Measurements from ENCODE around the gene LRRC36.

- TF ChIP-seq SP1 (IDR thresholded peaks at IDR 0.05) (no peak), SP1 (CRISPR knock-in tag; IDR thresholded peaks at IDR 0.05) (no peak), NR1H2 (CRISPR knock-in tag; IDR thresholded peaks at IDR 0.05; ENCODE audit: borderline replicate concordance, low read depth) (no peak), ZNF317 (CRISPR knock-in tag; IDR thresholded peaks at IDR 0.05) (no peak), SRF (IDR thresholded peaks at IDR 0.05; ENCODE audit: low read depth, low read length) (no peak), NPAS2 (CRISPR knock-in tag; IDR thresholded peaks at IDR 0.05; ENCODE audit: borderline replicate concordance) (no peak), HDAC1 (CRISPR knock-in tag; IDR thresholded peaks at IDR 0.05) (no peak), TBL1XR1 (IDR thresholded peaks at IDR 0.05; ENCODE audit: borderline replicate concordance, low read length, partially characterized antibody) (no peak), KMT2A (CRISPR knock-in tag; IDR thresholded peaks at IDR 0.05) (no peak), KLF11 (CRISPR knock-in tag; IDR thresholded peaks at IDR 0.05) (no peak)
- TF ChIP-seq, protein P1, sequence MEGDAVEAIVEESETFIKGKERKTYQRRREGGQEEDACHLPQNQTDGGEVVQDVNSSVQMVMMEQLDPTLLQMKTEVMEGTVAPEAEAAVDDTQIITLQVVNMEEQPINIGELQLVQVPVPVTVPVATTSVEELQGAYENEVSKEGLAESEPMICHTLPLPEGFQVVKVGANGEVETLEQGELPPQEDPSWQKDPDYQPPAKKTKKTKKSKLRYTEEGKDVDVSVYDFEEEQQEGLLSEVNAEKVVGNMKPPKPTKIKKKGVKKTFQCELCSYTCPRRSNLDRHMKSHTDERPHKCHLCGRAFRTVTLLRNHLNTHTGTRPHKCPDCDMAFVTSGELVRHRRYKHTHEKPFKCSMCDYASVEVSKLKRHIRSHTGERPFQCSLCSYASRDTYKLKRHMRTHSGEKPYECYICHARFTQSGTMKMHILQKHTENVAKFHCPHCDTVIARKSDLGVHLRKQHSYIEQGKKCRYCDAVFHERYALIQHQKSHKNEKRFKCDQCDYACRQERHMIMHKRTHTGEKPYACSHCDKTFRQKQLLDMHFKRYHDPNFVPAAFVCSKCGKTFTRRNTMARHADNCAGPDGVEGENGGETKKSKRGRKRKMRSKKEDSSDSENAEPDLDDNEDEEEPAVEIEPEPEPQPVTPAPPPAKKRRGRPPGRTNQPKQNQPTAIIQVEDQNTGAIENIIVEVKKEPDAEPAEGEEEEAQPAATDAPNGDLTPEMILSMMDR (CRISPR knock-in tag; IDR thresholded peaks at IDR 0.05) = no peak
- TF ChIP-seq, protein P2, sequence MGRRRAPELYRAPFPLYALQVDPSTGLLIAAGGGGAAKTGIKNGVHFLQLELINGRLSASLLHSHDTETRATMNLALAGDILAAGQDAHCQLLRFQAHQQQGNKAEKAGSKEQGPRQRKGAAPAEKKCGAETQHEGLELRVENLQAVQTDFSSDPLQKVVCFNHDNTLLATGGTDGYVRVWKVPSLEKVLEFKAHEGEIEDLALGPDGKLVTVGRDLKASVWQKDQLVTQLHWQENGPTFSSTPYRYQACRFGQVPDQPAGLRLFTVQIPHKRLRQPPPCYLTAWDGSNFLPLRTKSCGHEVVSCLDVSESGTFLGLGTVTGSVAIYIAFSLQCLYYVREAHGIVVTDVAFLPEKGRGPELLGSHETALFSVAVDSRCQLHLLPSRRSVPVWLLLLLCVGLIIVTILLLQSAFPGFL (CRISPR knock-in tag; IDR thresholded peaks at IDR 0.05) = no peak
- TF ChIP-seq, protein P3, sequence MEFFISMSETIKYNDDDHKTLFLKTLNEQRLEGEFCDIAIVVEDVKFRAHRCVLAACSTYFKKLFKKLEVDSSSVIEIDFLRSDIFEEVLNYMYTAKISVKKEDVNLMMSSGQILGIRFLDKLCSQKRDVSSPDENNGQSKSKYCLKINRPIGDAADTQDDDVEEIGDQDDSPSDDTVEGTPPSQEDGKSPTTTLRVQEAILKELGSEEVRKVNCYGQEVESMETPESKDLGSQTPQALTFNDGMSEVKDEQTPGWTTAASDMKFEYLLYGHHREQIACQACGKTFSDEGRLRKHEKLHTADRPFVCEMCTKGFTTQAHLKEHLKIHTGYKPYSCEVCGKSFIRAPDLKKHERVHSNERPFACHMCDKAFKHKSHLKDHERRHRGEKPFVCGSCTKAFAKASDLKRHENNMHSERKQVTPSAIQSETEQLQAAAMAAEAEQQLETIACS (CRISPR knock-in tag; IDR thresholded peaks at IDR 0.05) = no peak
- TF ChIP-seq, protein P4, sequence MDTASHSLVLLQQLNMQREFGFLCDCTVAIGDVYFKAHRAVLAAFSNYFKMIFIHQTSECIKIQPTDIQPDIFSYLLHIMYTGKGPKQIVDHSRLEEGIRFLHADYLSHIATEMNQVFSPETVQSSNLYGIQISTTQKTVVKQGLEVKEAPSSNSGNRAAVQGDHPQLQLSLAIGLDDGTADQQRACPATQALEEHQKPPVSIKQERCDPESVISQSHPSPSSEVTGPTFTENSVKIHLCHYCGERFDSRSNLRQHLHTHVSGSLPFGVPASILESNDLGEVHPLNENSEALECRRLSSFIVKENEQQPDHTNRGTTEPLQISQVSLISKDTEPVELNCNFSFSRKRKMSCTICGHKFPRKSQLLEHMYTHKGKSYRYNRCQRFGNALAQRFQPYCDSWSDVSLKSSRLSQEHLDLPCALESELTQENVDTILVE (CRISPR knock-in tag; IDR thresholded peaks at IDR 0.05) = no peak
Measured at GRCh38 chr16:67388591-67388990, 62.0 kb downstream of the LRRC36 start.
